ENCODE results near the gene KCNJ14.
A peak's percentile ranks its signal among the peaks of the same experiment; 100 is the strongest.

KCNJ14 gene

GRCh38 chr19:48458016-48458415 lies 2.6 kb downstream of the KCNJ14 start:
- DNase-seq (ENCODE audit: low read depth): no peak
- no peak for TF ChIP-seq CTCF (IDR thresholded peaks at IDR 0.05; ENCODE audit: control insufficient read depth, insufficient read depth, low read depth, low read length, missing control alignments)
- no peak overlapping the region for H3K4me3 ChIP-seq (ENCODE audit: control insufficient read depth, low read depth, low read length)

GRCh38 chr19:48461651-48461981 lies 6.2 kb downstream of the KCNJ14 start:
- no peak for TF ChIP-seq CTCF (IDR thresholded peaks at IDR 0.05; ENCODE audit: control insufficient read depth, insufficient read depth, low read depth, low read length, missing control alignments)
- no peak overlapping the region for H3K4me3 ChIP-seq (ENCODE audit: control insufficient read depth, low read depth, low read length)
- DNase-seq (ENCODE audit: low read depth): no peak

GRCh38 chr19:48461982-48462655 lies 6.7 kb downstream of the KCNJ14 start:
- H3K4me3 ChIP-seq (ENCODE audit: control insufficient read depth, low read depth, low read length): no peak overlapping the region
- no peak for DNase-seq (ENCODE audit: low read depth)
- TF ChIP-seq CTCF (IDR thresholded peaks at IDR 0.05; ENCODE audit: control insufficient read depth, insufficient read depth, low read depth, low read length, missing control alignments): no peak

GRCh38 chr19:48465215-48465614 lies 9.8 kb downstream of the KCNJ14 start:
- no peak overlapping the region for H3K4me3 ChIP-seq (ENCODE audit: control insufficient read depth, low read depth, low read length)
- no peak for DNase-seq (ENCODE audit: low read depth)
- TF ChIP-seq CTCF (IDR thresholded peaks at IDR 0.05; ENCODE audit: control insufficient read depth, insufficient read depth, low read depth, low read length, missing control alignments): no peak

- H3K4me3 ChIP-seq (ENCODE audit: control insufficient read depth, low read depth, low read length): no peak overlapping the region
- peak; percentile 29 for DNase-seq (ENCODE audit: low read depth)
- no peak for TF ChIP-seq CTCF (IDR thresholded peaks at IDR 0.05; ENCODE audit: control insufficient read depth, insufficient read depth, low read depth, low read length, missing control alignments)
Observed at GRCh38 chr19:48466561-48467325, 11.4 kb downstream of the KCNJ14 start.

- no peak for TF ChIP-seq CTCF (IDR thresholded peaks at IDR 0.05; ENCODE audit: control insufficient read depth, insufficient read depth, low read depth, low read length, missing control alignments)
- H3K4me3 ChIP-seq (ENCODE audit: control insufficient read depth, low read depth, low read length): peak overlapping the region; percentile 67
- DNase-seq (ENCODE audit: low read depth): peak; percentile 99
Observed at GRCh38 chr19:48468772-48469288, 13.5 kb downstream of the KCNJ14 start.
